GM19043 (cell line): Measurements from ENCODE around the gene ISOC2.

Experiments
- ATAC-seq: cut with Tn5 transposase; IDR thresholded peaks from one replicate; pipeline ENCODE4 v1.9.1; 2021; ENCODE audit warnings: low read depth; ENCODE audit not compliant: unreplicated experiment

ISOC2 gene

GRCh38 chr19:55490478-55491432 lies 29.3 kb upstream of the ISOC2 start:
- no peak for ATAC-seq

- ATAC-seq: no peak
These were observed 28.5 kb upstream of the ISOC2 start for GRCh38 chr19:55489711-55490477.

GRCh38 chr19:55488986-55489710 lies 27.7 kb upstream of the ISOC2 start:
- no peak for ATAC-seq

- ATAC-seq: no peak
These were observed 26.7 kb upstream of the ISOC2 start, which contains the start of gene SSC5D for GRCh38 chr19:55487924-55488687. Gene SSC5D, plus strand, starts transcription at chr19:55488436. Its CDS starts 154 bp downstream, at chr19:55488590.

- no peak for ATAC-seq
These were observed 25.8 kb upstream of the ISOC2 start for GRCh38 chr19:55486971-55487923.

GRCh38 chr19:55486043-55486970 lies 24.9 kb upstream of the ISOC2 start:
- no peak for ATAC-seq

GRCh38 chr19:55485439-55486011 lies 24.1 kb upstream of the ISOC2 start:
- no peak for ATAC-seq

- ATAC-seq: no peak
These were observed 23.4 kb upstream of the ISOC2 start, which contains the start of gene NAT14 for GRCh38 chr19:55484593-55485438. Gene NAT14, plus strand, starts transcription at chr19:55485188. Its CDS starts 521 bp downstream, at chr19:55485709.

GRCh38 chr19:55483706-55484592 lies 22.5 kb upstream of the ISOC2 start:
- ATAC-seq: no peak

GRCh38 chr19:55482967-55483705 lies 21.7 kb upstream of the ISOC2 start:
- ATAC-seq: no peak

GRCh38 chr19:55482156-55482961 lies 20.9 kb upstream of the ISOC2 start:
- ATAC-seq: no peak

- no peak for ATAC-seq
These were observed 20.3 kb upstream of the ISOC2 start for GRCh38 chr19:55481794-55482155.

GRCh38 chr19:55481148-55481793 lies 19.8 kb upstream of the ISOC2 start:
- no peak for ATAC-seq
